ENCODE results near the gene MAGI1.
"Not testable (repeated sequence)": the region's sequence is repeated elsewhere in the genome, so short reads cannot be mapped to it uniquely, and the experiment has no call there.

MAGI1 gene

DNA sequence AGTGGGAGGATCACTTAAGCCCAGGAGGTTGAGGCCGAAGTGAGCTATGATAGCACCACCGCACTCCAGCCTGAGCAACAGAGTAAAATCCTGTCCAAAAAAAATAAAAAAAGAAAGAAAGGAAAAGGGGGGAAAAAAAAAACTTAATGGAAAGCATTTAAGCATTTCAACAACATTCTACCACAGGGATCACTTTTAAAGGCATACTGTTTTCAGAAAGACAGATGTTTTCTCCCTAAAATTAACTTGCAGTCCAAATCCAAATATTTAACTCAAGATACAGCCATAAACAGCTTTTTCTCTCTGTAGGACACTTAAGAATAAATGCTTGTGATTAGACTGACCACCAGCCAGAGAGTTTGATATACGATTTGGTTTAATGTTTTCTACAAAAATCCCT is 141.0 kb downstream of the MAGI1 start:
- TF ChIP-seq, protein P1, sequence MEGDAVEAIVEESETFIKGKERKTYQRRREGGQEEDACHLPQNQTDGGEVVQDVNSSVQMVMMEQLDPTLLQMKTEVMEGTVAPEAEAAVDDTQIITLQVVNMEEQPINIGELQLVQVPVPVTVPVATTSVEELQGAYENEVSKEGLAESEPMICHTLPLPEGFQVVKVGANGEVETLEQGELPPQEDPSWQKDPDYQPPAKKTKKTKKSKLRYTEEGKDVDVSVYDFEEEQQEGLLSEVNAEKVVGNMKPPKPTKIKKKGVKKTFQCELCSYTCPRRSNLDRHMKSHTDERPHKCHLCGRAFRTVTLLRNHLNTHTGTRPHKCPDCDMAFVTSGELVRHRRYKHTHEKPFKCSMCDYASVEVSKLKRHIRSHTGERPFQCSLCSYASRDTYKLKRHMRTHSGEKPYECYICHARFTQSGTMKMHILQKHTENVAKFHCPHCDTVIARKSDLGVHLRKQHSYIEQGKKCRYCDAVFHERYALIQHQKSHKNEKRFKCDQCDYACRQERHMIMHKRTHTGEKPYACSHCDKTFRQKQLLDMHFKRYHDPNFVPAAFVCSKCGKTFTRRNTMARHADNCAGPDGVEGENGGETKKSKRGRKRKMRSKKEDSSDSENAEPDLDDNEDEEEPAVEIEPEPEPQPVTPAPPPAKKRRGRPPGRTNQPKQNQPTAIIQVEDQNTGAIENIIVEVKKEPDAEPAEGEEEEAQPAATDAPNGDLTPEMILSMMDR (IDR thresholded peaks at IDR 0.05; ENCODE audit: insufficient read depth, low read depth, low read length, missing control alignments), result no peak
- no peak overlapping the region for H3K4me3 ChIP-seq (ENCODE audit: low read length)
- DNase-seq (ENCODE audit: low read depth), result no peak

DNA sequence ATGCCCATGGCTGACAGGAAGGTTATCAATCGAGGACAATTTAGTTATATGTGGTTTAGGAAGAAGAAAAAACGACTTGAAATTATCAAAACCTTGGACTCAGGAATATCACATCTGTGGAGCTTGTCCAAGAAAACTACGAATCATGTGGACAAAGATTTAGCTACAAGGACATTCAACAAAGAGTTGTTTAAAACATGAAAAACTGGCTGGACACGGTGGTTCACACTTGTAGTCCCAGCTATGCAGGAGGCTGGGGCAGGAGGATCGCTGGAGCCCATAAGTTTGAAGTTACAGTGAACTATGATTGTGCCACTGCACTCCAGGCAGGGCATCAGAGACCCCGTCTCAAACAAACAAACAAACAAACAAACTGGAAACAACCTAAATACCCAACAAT is 142.4 kb downstream of the MAGI1 start:
- TF ChIP-seq, protein P1 (IDR thresholded peaks at IDR 0.05; ENCODE audit: insufficient read depth, low read depth, low read length, missing control alignments), result no peak
- DNase-seq (ENCODE audit: low read depth), result no peak
- H3K4me3 ChIP-seq (ENCODE audit: low read length), result no peak overlapping the region

DNA sequence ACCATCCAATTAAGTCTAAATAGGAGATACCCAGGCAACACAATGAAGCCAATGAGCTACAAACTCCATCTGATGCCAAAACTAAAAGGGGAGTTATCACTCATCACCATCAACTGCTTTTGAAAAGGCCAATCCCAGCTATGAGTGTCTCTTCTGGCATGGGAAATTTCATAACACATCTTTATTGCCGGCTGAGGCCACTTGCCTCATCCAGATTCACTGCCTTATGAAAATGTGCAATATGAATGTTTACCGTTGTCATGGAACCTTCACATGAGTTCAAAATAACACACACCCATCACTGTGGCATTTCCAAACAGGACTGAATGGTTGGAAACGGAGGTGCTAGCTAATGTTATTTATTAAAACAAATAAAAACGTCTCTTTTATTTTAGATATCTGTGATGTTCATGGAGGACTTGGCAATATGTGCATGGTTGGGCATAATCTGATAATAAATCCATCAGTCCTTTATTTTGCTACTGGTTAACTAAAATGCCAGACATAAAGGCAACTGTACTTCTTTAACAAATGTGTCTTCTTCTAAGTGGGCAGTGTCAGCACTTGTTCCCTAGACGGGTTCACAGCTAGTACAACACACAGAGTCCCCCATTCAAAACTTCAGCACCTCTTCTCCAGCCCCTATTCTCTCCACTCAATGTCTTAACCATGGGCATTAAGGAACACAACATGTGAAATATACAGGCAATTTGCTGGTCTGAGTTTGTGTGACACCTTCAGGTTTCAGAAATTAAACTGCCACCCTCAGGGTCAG is 143.9 kb downstream of the MAGI1 start:
- DNase-seq (ENCODE audit: low read depth), result peak; percentile 87
- TF ChIP-seq, protein P1 (IDR thresholded peaks at IDR 0.05; ENCODE audit: insufficient read depth, low read depth, low read length, missing control alignments), result no peak
- H3K4me3 ChIP-seq (ENCODE audit: low read length), result no peak overlapping the region

DNA sequence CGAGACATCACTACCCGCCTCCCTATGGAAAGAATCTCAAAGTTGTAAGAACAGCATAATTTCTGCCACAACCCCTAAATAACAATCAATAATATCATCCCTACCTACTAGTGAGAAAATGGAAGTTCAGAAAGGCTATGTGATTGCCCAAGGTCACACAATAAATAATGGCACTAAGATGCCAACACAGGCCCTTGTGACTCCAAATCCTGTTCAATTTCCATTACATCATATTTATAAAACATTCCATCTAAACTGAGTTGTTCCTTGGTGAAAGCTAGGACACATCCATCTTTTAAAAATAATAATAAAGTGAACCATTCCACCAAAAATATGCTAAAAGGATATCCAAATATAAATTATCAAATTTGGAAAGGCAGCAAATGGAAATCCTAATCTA is 144.6 kb downstream of the MAGI1 start:
- TF ChIP-seq, protein P1 (IDR thresholded peaks at IDR 0.05; ENCODE audit: insufficient read depth, low read depth, low read length, missing control alignments), result no peak
- H3K4me3 ChIP-seq (ENCODE audit: low read length), result no peak overlapping the region

DNA sequence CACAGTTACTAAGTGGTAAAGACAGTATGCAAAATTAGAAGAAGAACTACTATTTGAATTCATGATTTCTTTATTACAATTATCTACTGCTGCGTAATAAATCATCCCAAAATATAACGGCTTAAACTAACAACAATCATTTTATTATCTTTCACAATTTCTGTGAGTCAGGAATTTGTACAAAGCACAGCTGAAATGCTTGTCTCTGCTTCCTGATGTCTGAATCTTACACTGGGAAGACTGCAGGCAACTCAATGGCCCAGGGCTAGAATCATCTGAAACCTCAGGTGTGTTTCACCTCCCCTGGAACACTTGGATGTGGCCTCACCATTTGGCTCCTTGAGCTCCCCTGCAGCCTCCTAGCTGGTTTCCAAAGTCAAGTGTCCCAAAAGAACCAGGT is 145.1 kb downstream of the MAGI1 start:
- no peak overlapping the region for H3K4me3 ChIP-seq (ENCODE audit: low read length)
- TF ChIP-seq, protein P1 (IDR thresholded peaks at IDR 0.05; ENCODE audit: insufficient read depth, low read depth, low read length, missing control alignments), result no peak
- peak; percentile 59 for DNase-seq (ENCODE audit: low read depth)

More for the DNA sequence above, 144.6 kb downstream of the MAGI1 start:
- DNase-seq (ENCODE audit: low read depth), result no peak

DNA sequence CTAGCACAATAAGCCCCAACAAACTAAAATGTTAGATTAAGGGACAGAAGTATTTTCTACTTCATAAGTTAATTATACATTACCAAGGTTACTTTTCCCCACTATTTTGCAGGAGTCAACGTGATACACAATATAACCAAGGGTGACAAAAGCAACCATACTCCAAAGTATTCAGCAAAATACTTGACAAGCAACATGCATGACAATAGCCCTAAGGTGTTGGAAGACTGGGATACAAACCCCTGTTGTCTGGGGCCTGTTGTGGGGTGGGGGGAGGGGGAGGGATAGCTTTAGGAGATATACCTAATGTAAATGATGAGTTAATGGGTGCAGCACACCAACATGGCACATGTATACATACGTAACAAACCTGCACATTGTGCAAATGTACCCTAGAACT is 147.2 kb downstream of the MAGI1 start:
- not testable (repeated sequence) for H3K4me3 ChIP-seq (ENCODE audit: low read length); DNase-seq (ENCODE audit: low read depth)

DNA sequence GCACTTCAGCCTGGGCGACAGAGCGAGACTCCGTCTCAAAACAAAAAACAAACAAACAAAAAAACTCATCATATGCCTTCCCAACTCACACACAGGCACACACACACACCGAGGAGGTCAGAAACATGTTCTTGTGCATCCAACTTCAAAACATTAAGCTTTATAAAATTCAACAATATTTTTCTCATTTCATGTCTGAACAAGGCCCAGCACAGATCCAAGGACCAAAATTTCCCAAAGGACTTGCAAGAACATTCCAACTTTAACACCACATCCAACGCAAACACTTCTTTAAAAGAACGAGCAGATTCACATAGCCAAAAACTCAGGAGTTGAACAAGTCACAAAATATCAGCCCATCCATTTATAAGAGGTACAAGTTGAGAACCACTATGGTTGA is 148.4 kb downstream of the MAGI1 start:
- no peak overlapping the region for H3K4me3 ChIP-seq (ENCODE audit: low read length)
- TF ChIP-seq, protein P1 (IDR thresholded peaks at IDR 0.05; ENCODE audit: insufficient read depth, low read depth, low read length, missing control alignments), result no peak
- DNase-seq (ENCODE audit: low read depth), result no peak

Data from epithelial cell of esophagus (primary cell).